ENCODE measurements around the gene IGSF3. TPM values are rescaled to one million over a fixed set of nuclear protein-coding genes. Genes with fewer than 3 reads are reported as not detected.

Gene IGSF3
- total and polyA plus RNA-seq, 10 of the 15 experiments (the other 5 are each of a cell fraction or from before 2014, with no cell fraction given), result 1.4 to 18.0 (median 9.6) TPM

- TF ChIP-seq CTCF (IDR thresholded peaks at IDR 0.05 in 2 of 3, conservative IDR thresholded peaks at IDR 0.05 in 1 of 3; ENCODE audit: control insufficient read depth in 2 of 3, extremely low read depth in 1 of 3, insufficient read depth in 1 of 3, low read depth in 3 of 3, low read length in 3 of 3) (no peak), BHLHE40 (IDR thresholded peaks at IDR 0.05; ENCODE audit: borderline replicate concordance in 1 of 2, low read depth in 2 of 2, low read length in 1 of 2) (peak; percentile 63 to 78; a peak in 3 of 4 replicates), SREBF1 (IDR thresholded peaks at IDR 0.05; ENCODE audit: low read length) (no peak)
These were observed 122.8 kb downstream of the IGSF3 start (continued) for GRCh38 chr1:116544588-116545358.

DNA sequence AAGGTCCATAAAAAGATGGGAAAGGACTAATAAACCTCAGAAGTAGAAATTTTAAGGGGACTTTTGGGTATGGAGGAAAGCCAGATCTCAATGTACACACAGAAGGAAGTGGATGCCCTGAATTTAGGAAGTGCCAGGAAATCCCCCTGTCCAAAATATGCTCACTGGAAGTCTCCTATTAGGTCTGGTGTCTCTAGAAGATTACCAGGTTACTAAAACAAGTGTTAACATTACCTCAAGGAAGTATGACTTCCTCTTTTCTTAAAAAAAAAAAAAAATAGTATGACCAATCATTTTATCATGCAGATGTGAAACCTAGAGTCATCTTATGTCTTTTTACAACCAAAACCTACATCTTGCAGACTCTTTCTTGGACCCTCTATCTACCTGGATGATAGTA, 127.4 kb downstream of the IGSF3 start:
- Histone ChIP-seq H3K79me2 (ENCODE audit: control insufficient read depth, insufficient read depth, low read length) (peaks cover 72% of the 10 kb centered on the region), H4K20me1 (ENCODE audit: control insufficient read depth, insufficient read depth) (no peaks in the 10 kb centered on the region), H3K36me3 (ENCODE audit: control insufficient read depth in 2 of 2, insufficient read depth in 2 of 2, low read length in 1 of 2) (peaks cover 21 to 56% of the 10 kb centered on the region in 2 experiments), H3K9ac (ENCODE audit: control insufficient read depth, insufficient read depth, low read length) (no peak overlapping the region), H3K27ac (ENCODE audit: control insufficient read depth, insufficient read depth) (peak overlapping the region; percentile 98), H3K4me2 (ENCODE audit: control insufficient read depth, insufficient read depth) (peak overlapping the region; percentile 59), H2AFZ (ENCODE audit: control insufficient read depth, low read depth, low read length) (no peak overlapping the region), H3K4me1 (ENCODE audit: control insufficient read depth, insufficient read depth, low read length) (peaks cover 65% of the 10 kb centered on the region), H3K9me3 (replicated peaks; ENCODE audit: control insufficient read depth, insufficient read depth, low read length) (no peaks in the 10 kb centered on the region; the same call in 2 of the 3 replicates), H3K4me3 (no peak overlapping the region), H3K27me3 (replicated peaks in 1 of 2; ENCODE audit: control insufficient read depth in 2 of 2, insufficient read depth in 2 of 2, low read length in 1 of 2) (no peaks in the 10 kb centered on the region)
- ChIA-PET CTCF (interaction anchor here (1.7 to 2.1 kb wide), 2 partner anchors 12 to 26 kb away, joined by 5 to 11 read pairs; no protein-coding TSS in a partner anchor), POLR2A (interaction anchor here (0.7 to 6.0 kb wide), 6 partner anchors 12 to 45 kb away, joined by 3 to 33 read pairs (median 8); no protein-coding TSS in a partner anchor), RAD21 (ENCODE audit: unreplicated experiment) (interaction anchor here (1.1 to 2.9 kb wide), 4 partner anchors 17 to 36 kb away, joined by 3 to 17 read pairs (median 10); no protein-coding TSS in a partner anchor), SMC1A (ENCODE audit: uncharacterized antibody, unreplicated experiment) (interaction anchor here (4.8 to 11.4 kb wide), 4 partner anchors 12 to 34 kb away, joined by 31 to 128 read pairs (median 32); no protein-coding TSS in a partner anchor)
- ATAC-seq (peak; percentile 61), FAIRE-seq (peak; percentile 79), DNase-seq (ENCODE audit: low read depth, low spot score) (no peak)
- BruUV-seq (replicated peaks), result TSS peak; percentile 6
- intact Hi-C loops (cut with micrococcal nuclease; ENCODE audit: unreplicated experiment) (loop anchor here (1.0 to 2.0 kb wide), 2 partner anchors 25 to 36 kb away; no protein-coding TSS in a partner anchor), in situ Hi-C loops (cut with MboI) (no loop called here)
- TF ChIP-seq ATF2 (IDR thresholded peaks at IDR 0.05; ENCODE audit: low read length) (peak; percentile 90), NBN (IDR thresholded peaks at IDR 0.05) (0 out of 2 replicates have a peak, but pooled peaks have one; percentile 33), RFX5 (IDR thresholded peaks at IDR 0.05; ENCODE audit: low read depth, low read length) (no peak), JUNB (IDR thresholded peaks at IDR 0.05) (peak; percentile 65), ASH2L (IDR thresholded peaks at IDR 0.05; ENCODE audit: borderline replicate concordance, low read depth) (no peak), ATF7 (IDR thresholded peaks at IDR 0.05; ENCODE audit: low read depth) (peak; percentile 90), SMAD1 (IDR thresholded peaks at IDR 0.05; ENCODE audit: low read depth, partially characterized antibody) (no peak), MEF2A (IDR thresholded peaks at IDR 0.05; ENCODE audit: insufficient read depth, low read depth, low read length) (peak; percentile 78), BCL11A (IDR thresholded peaks at IDR 0.05; ENCODE audit: low read depth, low read length) (no peak), ZNF622 (IDR thresholded peaks at IDR 0.05) (no peak), KAT2A (conservative IDR thresholded peaks at IDR 0.05; ENCODE audit: control insufficient read depth, low read depth, low read length) (no peak), SMARCA5 (IDR thresholded peaks at IDR 0.05) (0 out of 2 replicates have a peak, but pooled peaks have one; percentile 26)
